Rectal smooth muscle tissue (tissue), 1 donor: ENCODE data around the gene IPO9.

Experiments
- H3K27ac ChIP-seq: one replicate; pipeline ENCODE4 v1.7.0; 2013; ENCODE audit warnings: low read depth, low read length, inconsistent platforms
- H3K27me3 ChIP-seq: one replicate; pipeline ENCODE4 v1.7.0; 2013; ENCODE audit warnings: low read length; ENCODE audit not compliant: control insufficient read depth, insufficient read depth
- H3K36me3 ChIP-seq: one replicate; pipeline ENCODE4 v1.7.0; 2013; ENCODE audit warnings: low read length; ENCODE audit not compliant: control insufficient read depth, insufficient read depth
- H3K4me1 ChIP-seq: one replicate; pipeline ENCODE4 v1.7.0; 2013; ENCODE audit warnings: low read length; ENCODE audit not compliant: control insufficient read depth, insufficient read depth
- H3K4me3 ChIP-seq: one replicate; pipeline ENCODE4 v1.7.0; 2013; ENCODE audit warnings: low read length
- H3K9ac ChIP-seq: one replicate; pipeline ENCODE4 v1.7.0; 2013; ENCODE audit warnings: low read length

The IPO9 gene

DNA sequence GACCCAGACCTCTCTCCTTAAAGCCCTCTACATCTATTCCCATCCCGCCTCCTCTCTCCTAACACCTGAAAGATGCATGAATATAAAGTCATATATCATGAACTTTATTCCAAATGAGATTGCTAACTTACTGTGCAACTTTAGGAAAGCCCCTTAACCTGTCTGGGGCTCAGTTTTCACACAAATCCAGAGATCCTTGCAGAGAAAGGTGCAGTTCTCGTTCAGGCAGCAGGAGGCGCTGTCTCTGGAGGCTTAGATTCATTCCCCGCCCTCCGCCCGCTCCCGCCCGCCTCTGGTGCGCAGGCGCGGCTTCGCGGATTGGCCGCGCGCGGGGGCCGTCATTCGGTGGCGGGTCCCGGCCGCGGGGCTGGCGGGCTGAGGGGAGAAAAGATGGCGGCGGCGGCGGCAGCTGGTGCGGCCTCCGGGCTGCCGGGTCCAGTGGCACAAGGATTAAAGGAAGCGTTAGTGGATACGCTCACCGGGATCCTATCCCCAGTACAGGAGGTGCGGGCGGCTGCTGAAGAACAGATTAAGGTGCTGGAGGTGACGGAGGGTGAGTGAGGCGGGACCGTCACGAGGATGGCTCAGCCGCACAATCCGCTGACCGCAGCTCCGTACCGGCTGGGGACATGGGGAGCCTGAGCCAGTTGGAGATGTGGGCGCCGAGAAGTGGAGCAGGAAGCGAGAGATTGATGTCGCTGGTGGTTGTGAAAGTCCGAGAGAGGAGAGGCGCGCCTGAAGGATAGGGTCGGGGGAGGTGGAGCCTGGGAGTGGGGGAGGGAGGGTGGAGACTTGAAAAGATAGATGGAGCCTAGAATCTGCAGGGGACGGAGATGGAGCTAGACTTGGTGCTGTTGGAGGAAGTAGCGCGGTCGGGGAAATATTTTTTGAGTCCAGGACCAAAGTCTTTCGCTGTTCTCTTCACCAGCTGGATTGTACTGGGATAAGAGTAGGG is at the start of gene IPO9:
Gene IPO9 (plus strand): TSS at position 338 of the 955 bp plus-strand sequence. CDS start 53 bp downstream, at position 391.
- H3K4me3 ChIP-seq: peak within 1 kb of the TSS; percentile 100
- H3K4me1 ChIP-seq: peaks cover 13% of the 10 kb centered on the region
- H3K36me3 ChIP-seq: peaks cover 3% of the 10 kb centered on the region

DNA sequence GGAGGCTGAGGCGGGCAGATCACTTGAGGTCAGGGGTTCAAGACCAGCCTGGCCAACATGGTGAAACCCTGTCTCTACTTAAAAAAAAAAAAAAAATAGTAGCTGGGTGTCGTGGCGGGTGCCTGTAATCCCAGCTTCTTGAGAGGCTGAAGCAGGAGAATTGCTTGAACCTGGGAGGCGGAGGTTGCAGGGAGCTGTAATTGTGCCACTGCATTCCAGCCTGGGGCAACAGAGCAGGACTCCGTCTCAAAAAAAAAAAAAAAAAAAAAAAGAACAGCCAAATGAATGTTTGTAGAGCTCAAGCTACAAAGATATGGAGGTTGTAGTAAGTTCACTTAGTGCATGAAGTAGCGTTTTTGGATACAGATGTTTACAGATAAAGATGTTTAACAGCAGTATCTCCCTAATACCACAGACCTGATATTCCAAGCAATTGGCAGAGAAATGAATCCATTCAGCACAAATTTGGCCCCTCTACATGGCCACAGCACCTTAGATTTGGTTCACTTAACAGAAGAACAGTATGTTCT is 49.5 kb upstream of the IPO9 start:
- no peak overlapping the region for H3K27ac ChIP-seq
- no peaks in the 10 kb centered on the region for H3K4me1 ChIP-seq
- no peak overlapping the region for H3K9ac ChIP-seq
- no peak overlapping the region for H3K4me3 ChIP-seq
- H3K36me3 ChIP-seq: peaks cover 17% of the 10 kb centered on the region
- no peaks in the 10 kb centered on the region for H3K27me3 ChIP-seq

More for the DNA sequence above, at the start of gene IPO9:
- Histone ChIP-seq H3K27ac (peak within 1 kb of the TSS; percentile 96), H3K9ac (peak within 1 kb of the TSS; percentile 99), H3K27me3 (no peaks in the 10 kb centered on the region)

DNA sequence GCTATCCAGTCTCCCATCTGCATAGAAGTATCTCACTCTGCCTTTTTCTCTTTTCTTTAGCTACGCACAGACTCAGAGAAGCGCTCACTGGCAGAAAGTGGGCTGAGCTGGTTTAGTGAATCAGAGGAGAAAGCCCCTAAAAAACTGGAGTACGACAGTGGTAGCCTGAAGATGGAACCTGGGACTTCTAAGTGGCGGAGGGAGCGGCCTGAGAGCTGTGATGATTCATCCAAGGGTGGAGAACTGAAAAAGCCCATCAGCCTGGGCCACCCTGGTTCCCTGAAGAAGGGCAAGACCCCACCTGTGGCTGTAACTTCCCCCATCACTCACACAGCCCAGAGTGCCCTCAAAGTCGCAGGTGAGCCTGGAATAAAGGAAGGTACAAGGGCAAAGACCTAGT is 48.0 kb upstream of the IPO9 start:
- no peak overlapping the region for H3K9ac ChIP-seq
- no peaks in the 10 kb centered on the region for H3K27me3 ChIP-seq
- peaks cover 17% of the 10 kb centered on the region for H3K36me3 ChIP-seq
- H3K4me1 ChIP-seq: no peaks in the 10 kb centered on the region
- no peak overlapping the region for H3K4me3 ChIP-seq
- no peak overlapping the region for H3K27ac ChIP-seq

DNA sequence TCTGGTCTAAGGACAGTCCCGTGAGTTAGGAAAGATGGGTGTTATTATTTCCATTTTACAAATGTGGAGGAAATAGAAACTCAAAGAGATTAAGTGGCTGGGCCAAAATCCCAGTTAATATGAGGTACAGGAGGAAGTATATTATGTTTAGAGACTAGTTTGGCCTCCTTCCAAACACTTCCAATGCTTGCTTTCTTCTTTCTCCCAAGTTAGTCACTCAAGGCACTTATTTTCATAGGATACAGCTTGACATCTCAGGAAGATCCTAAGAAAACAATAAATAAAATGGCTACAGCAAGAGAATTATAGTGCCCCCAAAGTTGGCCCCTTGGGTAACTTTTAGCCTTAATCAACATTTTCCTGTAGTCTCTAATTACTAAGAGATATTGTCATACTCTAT is 47.5 kb upstream of the IPO9 start:
- no peak overlapping the region for H3K27ac ChIP-seq
- no peak overlapping the region for H3K9ac ChIP-seq
- peaks cover under 1% of the 10 kb centered on the region for H3K4me1 ChIP-seq

DNA sequence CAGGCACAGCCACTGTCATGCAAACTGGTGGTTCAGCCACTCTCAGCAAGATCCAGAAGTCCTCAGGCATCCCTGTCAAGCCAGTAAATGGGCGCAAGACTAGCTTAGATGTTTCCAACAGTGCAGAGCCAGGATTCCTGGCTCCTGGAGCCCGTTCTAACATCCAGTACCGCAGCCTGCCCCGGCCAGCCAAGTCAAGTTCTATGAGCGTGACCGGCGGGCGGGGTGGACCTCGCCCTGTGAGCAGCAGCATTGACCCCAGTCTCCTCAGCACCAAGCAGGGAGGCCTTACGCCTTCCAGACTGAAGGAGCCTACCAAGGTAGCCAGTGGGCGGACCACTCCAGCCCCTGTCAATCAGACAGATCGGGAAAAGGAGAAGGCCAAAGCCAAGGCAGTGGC is 46.6 kb upstream of the IPO9 start:
- Histone ChIP-seq H3K27me3 (no peaks in the 10 kb centered on the region), H3K4me3 (no peak overlapping the region), H3K36me3 (peaks cover 22% of the 10 kb centered on the region), H3K27ac (no peak overlapping the region), H3K9ac (no peak overlapping the region), H3K4me1 (peaks cover 8% of the 10 kb centered on the region)

More for the DNA sequence above, 47.5 kb upstream of the IPO9 start:
- peaks cover 17% of the 10 kb centered on the region for H3K36me3 ChIP-seq
- no peaks in the 10 kb centered on the region for H3K27me3 ChIP-seq
- no peak overlapping the region for H3K4me3 ChIP-seq

DNA sequence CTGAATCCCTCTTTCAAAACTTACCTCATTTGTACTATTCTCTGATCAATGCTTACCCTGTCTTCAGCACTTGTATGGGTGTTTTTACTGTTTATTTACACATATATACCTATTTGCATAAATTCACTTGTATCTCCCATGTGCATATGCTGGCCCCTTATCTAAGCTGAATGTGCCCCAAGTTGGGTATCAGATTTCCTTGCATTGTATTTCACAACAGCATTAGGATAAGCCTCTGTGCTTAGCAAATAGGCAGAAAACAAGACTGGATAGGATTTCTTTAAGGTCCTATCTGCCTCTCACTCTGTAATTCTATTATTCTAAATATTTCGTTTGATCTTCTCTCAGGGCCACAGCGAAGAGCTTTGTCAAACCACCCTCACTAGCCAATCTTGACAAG is 45.9 kb upstream of the IPO9 start:
- Histone ChIP-seq H3K9ac (no peak overlapping the region), H3K36me3 (peaks cover 29% of the 10 kb centered on the region), H3K27ac (no peak overlapping the region), H3K4me3 (no peak overlapping the region), H3K4me1 (peaks cover 8% of the 10 kb centered on the region), H3K27me3 (no peaks in the 10 kb centered on the region)

DNA sequence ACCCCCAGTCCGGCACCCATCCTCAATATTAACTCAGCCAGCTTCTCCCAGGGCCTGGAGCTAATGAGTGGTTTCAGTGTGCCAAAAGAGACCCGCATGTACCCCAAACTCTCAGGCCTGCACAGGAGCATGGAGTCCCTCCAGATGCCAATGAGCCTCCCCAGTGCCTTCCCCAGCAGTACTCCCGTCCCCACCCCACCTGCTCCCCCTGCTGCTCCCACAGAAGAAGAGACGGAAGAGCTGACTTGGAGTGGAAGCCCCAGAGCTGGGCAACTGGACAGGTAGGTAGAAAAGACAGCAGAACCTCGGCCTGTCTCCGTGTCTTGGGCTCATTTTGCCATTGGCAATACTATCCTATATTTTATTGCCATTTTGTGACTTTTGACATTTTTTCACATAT is 45.4 kb upstream of the IPO9 start:
- Histone ChIP-seq H3K4me1 (peaks cover 8% of the 10 kb centered on the region), H3K9ac (no peak overlapping the region), H3K36me3 (peaks cover 34% of the 10 kb centered on the region), H3K27me3 (no peaks in the 10 kb centered on the region), H3K4me3 (no peak overlapping the region), H3K27ac (no peak overlapping the region)

DNA sequence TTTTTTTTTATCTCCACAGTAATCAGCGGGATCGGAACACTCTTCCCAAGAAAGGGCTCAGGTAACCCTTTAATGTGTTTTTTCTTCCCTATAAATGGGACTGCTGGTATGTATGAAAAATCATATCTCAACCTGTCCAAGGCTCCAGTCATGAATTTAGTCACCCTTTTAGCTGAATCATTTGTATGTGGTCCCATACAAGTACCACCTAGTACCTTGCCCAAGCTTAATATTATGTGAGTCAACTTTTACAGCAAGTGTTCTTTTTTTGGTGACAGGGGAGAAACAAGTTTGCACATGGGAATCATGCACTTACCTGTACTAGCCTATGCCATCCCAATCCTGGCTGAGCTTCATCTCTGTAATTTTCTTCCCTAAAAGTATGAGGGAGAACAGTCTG is 43.7 kb upstream of the IPO9 start:
- peaks cover 36% of the 10 kb centered on the region for H3K36me3 ChIP-seq
- peaks cover 8% of the 10 kb centered on the region for H3K4me1 ChIP-seq
- H3K4me3 ChIP-seq: no peak overlapping the region
- H3K27me3 ChIP-seq: no peaks in the 10 kb centered on the region
- no peak overlapping the region for H3K9ac ChIP-seq
- no peak overlapping the region for H3K27ac ChIP-seq

DNA sequence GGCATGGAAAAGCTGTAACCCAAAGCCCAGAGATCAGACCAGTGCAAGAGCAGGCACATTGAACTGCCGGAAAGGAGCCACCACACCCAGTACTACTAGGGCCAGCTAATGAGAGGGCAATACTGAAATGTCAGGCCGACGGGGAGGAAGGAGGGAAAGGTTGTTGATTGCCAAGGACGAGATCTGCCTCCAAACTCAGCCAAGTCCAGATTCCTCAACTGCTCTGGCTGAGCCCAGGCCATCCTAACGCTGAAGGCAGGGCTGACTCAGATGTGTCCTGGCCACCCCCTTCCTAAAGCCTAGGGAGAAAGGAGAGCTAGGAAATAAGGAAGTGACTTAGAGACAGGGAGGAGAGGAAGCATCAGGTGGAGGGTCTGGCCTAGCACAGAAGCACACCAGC is 42.1 kb upstream of the IPO9 start:
- Histone ChIP-seq H3K4me1 (peaks cover 20% of the 10 kb centered on the region), H3K9ac (no peak overlapping the region), H3K27me3 (no peaks in the 10 kb centered on the region), H3K27ac (peak overlapping the region; percentile 45), H3K36me3 (peaks cover 32% of the 10 kb centered on the region), H3K4me3 (no peak overlapping the region)

DNA sequence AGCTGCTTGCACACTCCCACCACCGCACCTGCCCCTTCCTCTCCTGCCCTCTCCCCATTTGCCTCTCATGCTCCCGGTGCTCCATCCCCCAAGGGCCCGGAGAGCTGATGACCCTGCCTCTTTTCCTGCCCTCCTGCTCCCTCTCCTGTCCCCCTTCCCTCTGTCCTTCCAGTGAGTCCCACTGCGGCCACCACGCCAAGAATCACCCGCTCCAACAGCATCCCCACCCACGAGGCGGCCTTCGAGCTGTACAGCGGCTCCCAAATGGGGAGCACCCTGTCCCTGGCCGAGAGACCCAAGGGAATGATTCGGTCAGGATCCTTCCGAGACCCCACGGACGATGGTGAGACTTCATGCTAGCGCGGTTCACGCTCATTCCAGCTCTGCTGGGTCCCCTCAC is 40.7 kb upstream of the IPO9 start:
- Histone ChIP-seq H3K4me1 (peaks cover 31% of the 10 kb centered on the region), H3K27ac (no peak overlapping the region), H3K4me3 (no peak overlapping the region), H3K36me3 (peaks cover 24% of the 10 kb centered on the region), H3K27me3 (no peaks in the 10 kb centered on the region), H3K9ac (no peak overlapping the region)

DNA sequence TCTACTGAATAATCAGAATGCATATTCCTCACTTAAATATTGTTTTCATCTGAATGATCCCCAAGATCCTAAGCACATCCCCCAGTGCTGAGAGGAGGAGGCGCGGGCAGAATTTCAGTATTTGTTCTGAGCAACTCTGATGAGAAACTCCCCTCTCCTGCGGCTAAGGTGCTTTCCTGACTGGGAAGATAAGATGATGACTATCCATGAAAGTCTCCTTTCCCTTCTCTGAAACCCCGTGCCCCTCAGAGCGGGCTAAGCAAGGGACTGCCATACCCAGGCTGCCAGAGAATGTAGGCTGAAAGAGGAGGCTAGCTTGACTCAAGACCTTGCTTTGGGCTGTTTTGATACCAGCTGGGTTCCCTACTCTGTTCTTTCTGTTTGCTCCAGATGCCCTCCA is 39.7 kb upstream of the IPO9 start:
- H3K27ac ChIP-seq: no peak overlapping the region
- H3K4me3 ChIP-seq: no peak overlapping the region
- H3K9ac ChIP-seq: no peak overlapping the region
- H3K36me3 ChIP-seq: peaks cover 20% of the 10 kb centered on the region
- no peaks in the 10 kb centered on the region for H3K27me3 ChIP-seq
- H3K4me1 ChIP-seq: peaks cover 31% of the 10 kb centered on the region

DNA sequence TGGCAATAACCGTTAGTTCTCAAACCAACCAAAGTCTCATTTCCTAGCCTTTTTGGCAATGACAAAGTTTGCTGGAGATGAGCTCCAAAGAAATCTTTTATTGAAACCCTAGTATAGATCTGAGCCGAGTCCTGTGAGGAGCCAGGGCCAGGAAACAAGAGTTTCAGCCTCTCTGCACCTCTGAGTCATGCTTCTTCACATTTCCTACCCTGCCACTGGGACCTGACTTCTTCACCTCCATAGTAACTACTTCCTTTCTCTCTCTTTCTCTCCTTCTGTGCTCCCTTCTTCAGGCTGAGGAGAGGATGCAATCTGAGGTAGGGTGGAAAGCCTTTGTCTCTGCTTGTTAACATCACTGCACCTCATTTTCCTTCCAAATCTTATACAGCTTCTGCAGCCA is 38.7 kb upstream of the IPO9 start:
- Histone ChIP-seq H3K27ac (peak overlapping the region; percentile 67), H3K36me3 (peaks cover 20% of the 10 kb centered on the region), H3K4me1 (peaks cover 31% of the 10 kb centered on the region), H3K9ac (no peak overlapping the region), H3K27me3 (no peaks in the 10 kb centered on the region), H3K4me3 (no peak overlapping the region)
